ENCODE data around the gene CCDC142.
"Not testable (repeated sequence)": the region's sequence is repeated elsewhere in the genome, so short reads cannot be mapped to it uniquely, and the experiment has no call there.

The CCDC142 gene

DNA sequence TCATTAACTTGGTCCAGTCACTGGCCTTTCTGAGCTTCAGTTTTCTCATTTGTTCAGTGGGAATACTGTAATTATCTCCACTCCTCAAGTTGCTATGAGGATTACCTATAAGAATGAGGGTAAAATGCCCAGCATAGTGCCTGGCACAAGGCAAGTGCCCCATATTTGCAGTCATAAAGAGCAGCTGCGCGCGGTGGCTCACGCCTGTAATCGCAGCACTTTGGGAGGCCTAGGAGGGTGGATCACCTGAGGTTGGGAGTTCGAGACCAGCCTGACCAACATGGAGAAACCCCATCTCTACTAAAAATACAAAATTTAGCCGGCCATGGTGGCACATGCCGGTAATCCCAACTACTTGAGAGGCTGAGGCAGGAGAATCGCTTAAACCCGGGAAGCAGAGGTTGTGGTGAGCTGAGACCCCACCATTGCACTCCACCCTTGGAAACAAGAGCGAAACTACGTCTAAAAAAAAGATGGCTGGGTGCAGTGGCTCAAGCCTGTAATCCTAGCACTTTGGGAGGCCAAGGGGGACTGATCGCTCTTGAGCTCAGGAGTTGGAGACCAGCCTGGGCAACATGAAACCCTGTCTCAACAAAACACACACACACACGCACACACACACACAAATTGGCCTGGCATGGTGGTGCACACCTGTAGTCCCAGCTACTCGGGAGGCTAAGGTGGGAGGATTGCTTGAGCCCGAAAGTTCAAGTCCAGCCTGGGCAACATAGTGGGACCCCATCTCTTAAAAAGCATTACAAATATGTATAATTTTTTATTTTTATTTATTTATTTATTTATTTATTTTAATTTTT, 40.1 kb downstream of the CCDC142 start:
- not testable (repeated sequence) for DNase-seq

DNA sequence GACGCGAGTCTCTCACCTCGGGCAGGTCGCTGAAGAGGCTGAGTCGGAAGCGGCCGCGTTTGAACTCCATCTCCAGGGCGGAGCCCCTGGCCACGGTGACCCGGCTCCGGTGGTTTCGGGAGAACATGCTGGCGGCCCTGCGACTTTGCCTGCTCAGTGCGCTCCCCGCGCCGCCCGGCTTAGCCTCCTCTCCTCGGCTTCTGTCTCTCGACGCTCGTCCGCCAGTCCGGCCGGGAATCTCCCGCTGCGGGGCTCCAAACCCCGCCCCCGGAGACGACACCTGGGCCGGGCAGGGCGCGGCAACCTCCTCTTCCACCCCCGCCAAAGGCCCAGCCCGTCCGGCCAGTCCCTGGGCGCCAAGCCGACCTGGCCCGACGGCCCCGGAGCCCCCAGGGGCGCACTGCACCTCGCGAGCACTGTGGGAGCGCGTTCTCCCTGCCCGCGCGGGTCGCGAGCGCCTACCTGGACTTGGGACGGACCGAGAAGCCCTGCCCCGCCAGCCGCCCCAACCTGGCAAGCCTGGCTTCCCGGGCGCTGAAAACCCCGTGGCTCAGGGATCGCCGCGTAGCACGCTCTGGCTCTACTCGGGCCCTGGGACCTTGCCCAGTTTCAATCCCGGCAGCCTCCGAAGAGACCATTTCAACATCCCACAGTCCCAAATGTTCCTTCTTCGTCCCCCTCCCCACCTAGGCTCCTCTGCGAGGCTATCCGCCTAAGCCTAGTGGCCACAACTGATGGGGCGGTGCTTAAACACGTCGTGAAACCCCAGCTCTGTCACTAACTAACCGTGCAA, 40.9 kb downstream of the CCDC142 start, which contains the start of gene RTKN:
Gene RTKN (minus strand): TSS at position 248 of the 793 bp plus-strand sequence. CDS start 121 bp downstream, at position 127.
- peak; percentile 85 for DNase-seq

DNA sequence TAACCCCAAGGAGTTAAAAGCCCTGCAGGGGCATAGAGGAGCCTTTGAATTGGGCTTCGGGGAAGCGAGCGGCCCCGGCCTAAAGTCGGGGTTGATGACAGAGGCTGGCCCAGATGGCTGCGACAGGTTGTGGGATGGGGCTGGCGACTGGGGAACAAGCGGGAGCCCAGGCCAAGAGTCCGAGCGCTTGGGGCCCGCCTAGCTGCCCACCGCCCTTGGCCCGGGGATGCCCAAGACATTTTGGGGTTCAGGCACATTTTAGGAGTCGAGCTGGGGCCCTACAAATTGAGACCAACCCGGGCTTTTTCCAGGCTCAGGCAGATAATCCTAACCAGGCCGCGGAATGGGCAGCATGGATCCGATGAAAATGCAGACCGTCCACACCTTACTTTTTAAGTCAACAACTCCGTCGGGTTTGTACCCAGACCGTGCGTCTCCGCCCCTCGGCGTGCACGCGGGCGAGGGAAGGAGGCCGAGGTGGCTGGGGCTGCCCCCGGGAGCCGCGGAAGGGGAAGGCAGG, 41.6 kb downstream of the CCDC142 start:
- DNase-seq, result no peak

DNA sequence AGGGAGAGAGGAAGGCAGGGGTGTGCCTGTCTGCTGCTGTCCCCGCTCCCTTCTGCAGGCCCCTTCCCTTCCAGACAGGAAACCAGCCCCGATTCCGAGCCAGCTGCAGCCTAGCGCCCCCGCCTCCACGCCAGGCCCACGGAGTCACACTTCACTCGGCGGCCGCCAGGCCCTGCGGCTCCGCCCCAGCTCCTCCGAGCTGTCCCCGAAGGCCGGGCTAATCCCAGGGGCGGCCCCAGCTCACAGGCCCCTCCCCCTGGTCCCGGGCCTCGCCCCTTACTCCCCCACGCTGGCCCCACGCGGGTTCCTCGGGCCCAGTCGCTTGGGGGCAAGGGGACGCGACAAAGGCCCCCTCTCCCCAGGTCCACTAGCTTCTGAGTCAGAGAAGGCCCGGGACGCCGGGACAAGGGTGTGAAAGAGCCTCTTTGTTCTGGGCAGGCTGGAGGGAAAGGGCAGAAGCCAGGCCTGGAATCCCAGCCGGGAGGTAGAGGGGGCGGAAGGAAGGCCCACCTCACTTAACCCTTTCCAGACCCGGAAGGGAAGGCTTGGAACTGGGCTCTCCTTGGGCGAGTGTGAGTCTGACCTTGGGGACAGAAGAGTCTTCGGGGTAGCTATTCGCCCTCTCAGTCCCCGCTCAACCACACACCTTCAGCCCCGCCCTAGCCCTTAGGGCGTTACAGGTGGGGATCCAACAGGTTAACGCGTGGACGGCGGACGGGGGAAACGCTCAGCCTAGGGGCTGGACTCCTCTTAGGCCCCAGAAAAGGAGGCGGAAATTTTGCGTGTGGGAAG, 42.2 kb downstream of the CCDC142 start:
- DNase-seq, result peak; percentile 97

DNA sequence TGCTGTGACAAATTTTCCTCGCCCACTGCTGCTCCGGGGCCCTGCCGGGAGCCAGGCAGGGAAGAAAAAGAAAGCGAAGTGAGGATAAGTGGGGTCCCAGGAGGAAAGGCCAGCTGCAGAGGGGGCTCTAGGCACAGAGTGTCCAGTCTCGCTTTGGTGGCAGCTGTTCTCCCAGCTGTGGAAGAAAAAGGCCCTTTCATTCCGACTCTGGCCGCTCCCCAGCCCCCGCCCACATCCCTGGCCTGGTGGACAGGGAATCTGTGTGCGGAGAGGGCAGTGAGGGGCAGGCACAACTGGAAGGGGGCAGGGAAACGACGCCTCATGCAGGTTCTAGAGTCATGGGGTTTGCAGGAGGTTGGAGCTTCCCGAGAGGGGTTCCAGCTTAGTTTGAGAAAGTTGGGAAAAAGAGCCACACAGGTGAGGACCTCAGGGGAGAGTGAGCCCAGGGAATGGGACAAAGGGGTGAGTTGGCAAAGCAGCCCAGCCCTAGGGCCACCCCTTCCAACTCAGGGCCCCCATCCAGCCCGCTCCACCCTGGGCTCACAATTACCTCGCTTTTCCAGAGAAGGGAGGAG, 42.9 kb downstream of the CCDC142 start:
- DNase-seq, result peak; percentile 44

DNA sequence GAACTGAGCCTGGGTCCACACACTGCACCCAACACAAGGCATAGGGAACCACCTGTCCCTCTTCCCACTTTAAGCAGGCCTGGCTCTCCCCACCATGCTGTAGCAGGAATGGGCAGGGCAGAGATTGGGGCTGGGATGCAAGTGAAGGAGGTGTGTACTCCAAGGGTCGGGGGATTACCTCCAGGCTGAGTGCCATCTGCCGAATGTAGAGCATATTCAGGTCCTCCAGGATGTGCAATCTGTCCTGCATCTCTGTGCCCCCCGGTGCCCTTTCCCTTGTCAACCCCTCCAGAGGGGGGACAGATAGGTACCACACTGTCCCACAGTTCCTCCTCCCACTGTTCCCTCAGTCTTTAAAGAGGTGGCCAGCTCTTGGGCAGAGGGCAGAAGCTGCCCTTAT, 43.4 kb downstream of the CCDC142 start:
- DNase-seq, result no peak

DNA sequence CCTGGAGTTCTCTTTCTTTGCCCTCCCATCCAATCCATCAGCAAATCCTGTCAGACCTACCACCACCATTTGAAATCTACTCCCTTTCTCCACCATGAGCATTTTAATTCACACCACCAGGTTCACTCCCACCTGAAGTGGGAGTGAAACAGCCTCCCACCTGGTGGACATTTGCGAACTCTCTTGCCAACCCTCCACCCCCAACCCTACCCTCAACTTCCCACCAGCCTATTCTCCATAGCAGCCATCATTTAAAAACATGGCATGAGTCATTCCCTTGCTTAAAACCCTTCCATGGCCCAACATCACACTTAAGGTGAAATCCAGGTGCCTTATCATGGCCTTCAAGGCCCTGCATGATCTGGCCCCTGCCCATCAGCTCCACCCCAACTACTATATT, 44.5 kb downstream of the CCDC142 start:
- no peak for DNase-seq

DNA sequence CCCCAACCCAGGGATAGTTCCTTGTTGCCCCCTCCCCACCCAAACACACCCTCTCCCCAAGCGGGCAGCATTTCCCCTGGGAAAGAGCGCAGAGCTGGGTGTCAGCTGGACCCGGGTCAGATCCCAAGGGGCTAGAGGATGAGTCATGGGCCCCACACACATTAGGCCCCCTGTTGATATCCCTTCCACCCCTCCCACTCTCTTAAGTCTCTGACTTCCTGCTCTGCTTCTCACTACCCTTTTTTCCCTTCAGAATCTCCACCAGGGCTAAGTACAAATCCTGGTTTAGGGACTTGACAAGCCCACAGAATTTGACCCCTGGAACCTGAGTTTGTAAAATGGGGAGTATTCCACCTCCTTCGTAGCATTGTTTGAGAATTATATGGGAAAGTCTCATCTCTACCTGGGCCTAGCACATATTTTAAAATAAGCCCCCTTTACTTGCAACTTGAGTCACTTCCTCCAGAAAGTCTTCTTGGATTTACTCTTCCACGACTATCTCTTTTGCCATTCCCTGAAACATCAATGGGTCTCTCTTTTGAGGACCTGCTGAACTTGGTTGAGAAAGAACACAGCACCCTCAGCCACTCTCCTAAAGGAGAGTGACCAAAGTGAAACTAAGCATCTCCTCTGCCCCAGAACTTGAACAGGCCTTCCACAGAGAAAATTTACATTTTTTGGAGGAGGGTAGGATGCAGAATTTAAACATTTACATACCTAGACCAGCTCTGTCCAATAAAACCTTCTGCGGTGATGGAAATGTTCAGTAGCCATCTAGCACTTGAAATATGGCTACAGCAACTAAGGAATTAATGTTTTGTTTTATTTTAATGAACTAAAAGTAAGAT, 45.7 kb downstream of the CCDC142 start:
- DNase-seq, result no peak

DNA sequence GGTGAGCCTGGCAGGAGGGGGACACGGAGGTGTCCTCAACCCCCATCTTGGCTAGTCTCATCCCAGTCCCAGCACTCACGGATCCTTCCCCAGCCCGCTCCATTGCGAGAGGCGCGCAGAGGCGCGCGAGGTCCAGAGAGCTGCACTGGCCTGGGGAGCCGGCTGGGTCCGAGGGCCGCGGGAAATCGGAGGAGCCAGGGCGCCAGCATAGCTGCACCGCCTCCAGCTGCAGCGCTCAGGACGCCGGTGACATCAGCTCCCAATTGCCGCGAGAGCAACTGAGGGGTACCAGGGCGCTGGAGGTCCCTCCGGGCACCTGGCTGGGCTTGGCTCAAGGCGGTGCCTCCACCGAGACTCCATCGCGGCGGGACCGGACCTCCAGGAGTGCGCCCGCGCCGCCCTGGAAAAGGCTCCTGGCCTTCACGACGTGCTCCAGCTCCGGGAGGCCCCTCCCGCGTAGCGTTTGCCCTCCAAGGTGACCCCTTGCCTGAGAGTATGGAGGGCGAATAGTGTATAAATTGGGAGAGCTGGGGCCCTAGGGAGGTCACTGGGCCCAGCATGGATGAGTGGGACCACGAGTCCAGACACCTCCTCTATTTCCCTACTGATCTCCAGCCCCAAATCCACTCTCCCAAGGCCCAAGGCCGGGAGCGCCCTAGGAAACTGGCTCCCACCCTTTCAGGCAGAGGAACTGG, 46.5 kb downstream of the CCDC142 start:
- no peak for DNase-seq

DNA sequence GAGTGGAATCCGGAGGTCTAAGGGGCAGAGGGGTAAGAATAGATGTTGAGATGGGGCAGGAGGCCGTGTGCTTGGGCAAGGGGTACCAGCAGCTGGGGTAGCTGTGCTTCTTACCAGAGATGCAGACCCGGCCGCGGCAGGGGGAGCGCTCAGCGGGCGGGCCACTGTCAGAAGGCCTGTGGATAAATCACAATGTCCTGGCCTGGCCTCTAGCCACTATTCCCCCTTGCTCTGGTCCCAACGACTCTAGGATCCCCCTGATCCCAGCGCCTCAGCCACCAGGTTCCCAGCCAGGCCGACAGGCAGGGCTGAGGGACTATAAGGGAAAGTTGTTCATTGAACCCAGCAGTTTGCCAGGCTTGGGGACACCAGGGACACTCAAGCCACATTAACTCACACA, 52.3 kb downstream of the CCDC142 start:
- DNase-seq, result no peak

DNA sequence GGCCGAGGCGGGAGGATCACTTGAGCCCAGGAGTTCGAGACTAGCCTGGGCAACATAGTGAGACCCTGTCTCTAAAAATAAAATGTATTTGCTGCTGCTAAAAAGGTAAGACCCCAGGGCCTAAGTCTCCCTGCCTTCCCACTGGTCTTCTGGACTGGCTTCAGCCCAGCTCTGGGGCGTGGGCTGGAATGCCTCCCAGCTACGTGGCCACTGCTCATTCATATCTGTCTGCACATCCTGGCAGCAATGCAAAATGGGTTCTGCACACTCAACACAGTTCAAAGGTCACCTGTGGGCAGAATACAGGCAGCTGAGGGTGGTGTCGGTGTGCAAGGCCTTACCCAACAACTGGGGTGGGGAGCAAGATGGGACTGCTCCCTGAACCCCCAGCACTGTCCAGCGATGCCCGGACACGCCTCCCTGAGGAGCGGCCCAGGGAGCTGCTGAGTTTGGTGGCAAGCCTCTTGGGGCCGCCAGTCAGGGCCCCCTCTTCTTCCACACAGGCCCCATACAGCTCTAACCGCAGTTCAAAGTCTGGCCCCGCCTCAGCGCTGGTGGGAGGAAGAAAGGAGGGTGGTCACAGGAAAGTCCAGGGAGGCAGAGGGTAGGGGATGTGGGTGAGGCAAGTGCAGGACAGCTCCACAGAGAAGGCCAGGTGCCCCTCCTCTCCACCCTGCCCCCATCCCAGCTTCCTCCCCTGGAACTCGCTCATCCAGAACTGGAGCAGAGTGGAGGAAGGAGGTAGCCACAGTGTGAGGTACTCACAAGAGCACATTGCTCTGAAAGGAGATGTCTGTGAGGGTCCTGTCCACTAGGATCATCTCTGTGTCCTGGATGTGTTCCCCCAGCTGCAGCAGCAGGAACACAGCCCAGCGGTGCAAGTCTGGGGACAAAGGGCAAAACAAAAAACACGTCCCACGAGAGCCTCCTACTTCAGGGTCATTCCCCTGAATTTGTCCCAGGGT, 53.0 kb downstream of the CCDC142 start:
- DNase-seq, result no peak

DNA sequence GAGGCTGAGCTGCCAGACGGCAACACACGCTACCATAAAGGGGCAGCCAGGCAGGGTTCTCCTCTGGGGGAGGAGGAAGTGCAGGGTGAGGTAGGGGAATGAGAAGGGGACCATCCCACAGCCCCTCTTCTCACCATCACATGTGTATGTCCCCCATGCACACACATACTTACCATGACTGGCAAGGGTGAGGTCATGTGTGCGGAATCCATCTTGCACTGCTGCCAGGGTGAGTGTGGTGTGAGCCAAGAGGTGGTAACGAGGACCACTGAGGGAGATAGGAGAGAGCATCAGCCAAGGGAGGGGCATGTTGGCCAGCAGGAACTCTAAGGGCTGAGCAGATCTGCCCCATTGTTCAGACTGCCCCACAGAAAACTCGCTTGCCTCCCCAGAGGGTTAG, 54.1 kb downstream of the CCDC142 start:
- DNase-seq, result no peak

DNA sequence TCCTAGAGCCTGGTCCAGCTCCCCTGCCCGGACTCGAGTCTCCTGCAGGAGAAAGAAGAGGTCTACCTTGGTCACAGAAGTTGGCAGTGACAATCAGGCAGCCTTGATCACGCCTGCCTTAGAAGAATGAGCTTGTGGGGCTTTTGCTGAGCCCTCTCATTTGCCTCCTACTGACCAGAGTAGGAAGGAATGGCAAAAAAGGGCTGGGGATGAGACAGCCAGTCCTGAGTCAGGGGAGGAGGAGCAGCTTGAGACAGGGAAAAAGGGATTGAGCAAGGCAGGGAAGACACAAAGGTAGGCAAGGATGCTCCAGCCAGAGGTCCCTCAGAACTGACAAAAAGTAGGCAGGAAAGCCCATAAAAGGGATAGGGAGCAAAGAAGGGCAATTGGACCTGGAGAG, 55.2 kb downstream of the CCDC142 start:
- no peak for DNase-seq

DNA sequence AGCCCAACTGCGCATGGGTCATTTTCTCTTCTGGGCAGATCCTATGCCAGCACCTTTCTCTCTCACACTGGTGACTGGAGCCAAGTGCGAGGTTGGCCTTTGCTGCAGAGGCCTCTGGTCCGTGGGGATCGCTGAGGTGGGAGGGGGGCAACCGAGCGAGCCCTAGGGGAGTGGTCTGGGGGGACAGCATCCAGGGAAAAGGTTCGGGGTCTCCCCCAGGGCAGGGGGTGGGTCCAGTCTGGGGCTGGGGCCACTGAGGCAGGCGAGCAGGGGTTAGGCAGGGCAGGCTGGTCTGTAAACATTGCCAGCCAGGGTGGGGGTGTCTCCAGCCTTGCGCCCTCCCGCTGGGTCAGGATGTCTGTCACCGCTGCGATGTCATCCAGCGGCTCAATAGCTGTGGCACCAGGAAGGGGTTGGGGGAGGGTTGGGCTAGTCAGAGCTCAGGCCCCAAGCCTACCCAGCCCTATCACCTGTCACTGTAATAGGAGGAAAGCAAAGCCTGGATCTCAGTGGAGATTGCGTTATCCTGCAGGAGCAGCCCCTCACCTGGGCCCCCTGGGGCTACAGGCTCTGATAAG, 56.5 kb downstream of the CCDC142 start:
- DNase-seq, result no peak

DNA sequence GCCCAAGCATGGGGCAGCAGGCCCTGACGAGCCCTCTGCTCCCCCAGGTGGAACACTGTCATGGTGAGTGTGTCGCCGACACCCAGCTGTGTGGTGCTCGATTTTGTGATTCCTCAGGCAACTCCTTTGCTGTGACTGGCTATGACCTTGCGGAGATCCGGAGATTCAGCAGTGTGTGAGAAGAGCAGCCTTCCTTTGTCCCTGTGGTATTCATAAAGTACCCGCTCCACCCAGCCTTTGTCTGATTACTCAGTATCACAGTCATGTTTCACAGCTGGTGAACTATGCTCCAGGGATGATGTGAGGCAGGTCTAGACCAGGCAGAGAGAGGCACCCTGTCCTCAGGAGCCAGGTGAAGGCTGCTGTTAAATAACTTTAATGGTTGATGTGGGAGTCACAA, 57.3 kb downstream of the CCDC142 start:
- no peak for DNase-seq

DNA sequence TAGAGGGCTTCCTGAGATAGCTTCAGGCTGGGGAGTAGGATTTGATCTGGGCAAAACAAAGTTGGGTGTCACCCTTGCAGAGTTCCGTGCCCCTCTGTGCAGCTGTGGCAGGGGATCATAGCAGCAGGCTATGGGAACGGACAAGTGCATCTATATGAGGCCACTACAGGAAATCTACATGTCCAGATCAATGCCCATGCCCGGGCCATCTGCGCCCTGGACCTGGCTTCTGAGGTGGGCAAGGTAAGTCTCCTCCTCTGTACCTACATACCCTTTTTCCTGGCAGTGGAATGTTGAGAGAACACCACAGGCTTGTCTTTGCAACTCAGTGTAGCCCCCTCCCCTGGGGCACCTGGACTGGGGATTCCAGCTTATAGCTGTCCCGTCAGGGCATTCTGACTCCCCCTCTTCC, 57.8 kb downstream of the CCDC142 start:
- no peak for DNase-seq

DNA sequence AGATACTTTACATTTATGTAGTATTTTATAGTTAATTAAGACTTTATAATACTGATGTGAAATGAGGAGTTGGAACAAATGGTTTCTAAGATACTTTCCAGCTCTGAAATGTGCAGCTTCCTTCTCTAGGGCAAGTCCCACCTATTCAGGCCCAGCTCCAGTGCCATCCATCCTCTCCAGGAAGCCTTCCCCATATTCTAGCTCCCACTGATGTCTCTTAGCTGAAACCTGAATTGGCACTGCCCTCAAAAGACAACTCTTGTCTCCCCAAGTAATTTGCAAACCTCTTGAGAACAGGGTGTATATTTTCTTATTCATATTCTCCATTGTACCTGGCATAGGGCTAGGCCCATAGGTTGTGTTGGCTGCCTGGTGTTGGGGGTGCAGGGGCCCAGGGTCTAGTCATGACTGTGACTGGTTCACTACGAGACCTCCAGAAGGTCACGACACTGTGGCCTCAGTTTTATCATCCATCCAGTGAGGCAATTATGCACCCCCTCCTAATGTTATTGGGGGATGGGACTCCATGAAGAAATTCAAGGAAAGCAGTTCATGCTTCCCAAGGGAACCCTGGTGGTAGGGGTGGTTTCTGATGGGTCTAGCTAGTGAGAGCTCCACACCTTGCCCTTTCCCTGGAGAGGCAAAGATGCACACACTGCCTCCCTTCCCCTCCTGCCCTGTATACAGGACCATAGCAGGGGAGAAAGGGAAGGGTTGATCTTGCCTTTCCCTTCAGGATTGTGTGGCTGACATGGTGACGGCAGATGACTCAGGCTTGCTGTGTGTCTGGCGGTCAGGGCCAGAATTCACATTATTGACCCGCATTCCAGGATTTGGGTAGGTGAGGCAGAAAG, 58.4 kb downstream of the CCDC142 start:
- DNase-seq, result no peak

Data from right kidney (tissue), 1 donor.